ENCODE results near the gene FAM20C.

Gene FAM20C

GRCh38 chr7:197413-198335, 5.3 kb downstream of the FAM20C start:
- intact Hi-C loops (cut with DNase I; ENCODE audit: low total_unique reads) = no loop called here
- peaks cover 39 to 73% (median 72%) of the 10 kb centered on the region in 3 donors for H3K36me3 ChIP-seq
- H3K27me3 ChIP-seq = no peaks in the 10 kb centered on the region

GRCh38 chr7:199483-200249, 7.3 kb downstream of the FAM20C start:
- Histone ChIP-seq H3K27ac (no peak overlapping the region), H3K36me3 (peaks cover 49 to 93% (median 87%) of the 10 kb centered on the region in 3 donors), H3K9me3 (no peaks in the 10 kb centered on the region), H3K4me1 (peaks cover 0 to 35% (median 28%) of the 10 kb centered on the region in 4 donors), H3K4me3 (no peak overlapping the region), H3K27me3 (no peaks in the 10 kb centered on the region)
- DNase-seq = no peak
- intact Hi-C loops (cut with DNase I; ENCODE audit: low total_unique reads) = no loop called here
- TF ChIP-seq CTCF (IDR thresholded peaks at IDR 0.05) = no peak

More at GRCh38 chr7:197413-198335, 5.3 kb downstream of the FAM20C start:
- Histone ChIP-seq H3K27ac (no peak overlapping the region), H3K9me3 (no peaks in the 10 kb centered on the region), H3K4me3 (no peak overlapping the region), H3K4me1 (peaks cover 0 to 49% (median 36%) of the 10 kb centered on the region in 4 donors)
- DNase-seq = no peak
- no peak for TF ChIP-seq CTCF (IDR thresholded peaks at IDR 0.05)

GRCh38 chr7:200290-200689, 7.9 kb downstream of the FAM20C start:
- no peak for DNase-seq
- Histone ChIP-seq H3K9me3 (no peaks in the 10 kb centered on the region), H3K27ac (no peak overlapping the region), H3K27me3 (no peaks in the 10 kb centered on the region), H3K36me3 (peaks cover 54 to 97% (median 90%) of the 10 kb centered on the region in 3 donors), H3K4me3 (no peak overlapping the region), H3K4me1 (peaks cover 0 to 28% (median 22%) of the 10 kb centered on the region in 4 donors)
- TF ChIP-seq CTCF (IDR thresholded peaks at IDR 0.05) = no peak
- intact Hi-C loops (cut with DNase I; ENCODE audit: low total_unique reads) = no loop called here

- TF ChIP-seq CTCF (IDR thresholded peaks at IDR 0.05) = no peak
- H3K36me3 ChIP-seq = peaks cover 54 to 97% (median 90%) of the 10 kb centered on the region in 3 donors
- peaks cover 0 to 24% (median 18%) of the 10 kb centered on the region in 4 donors for H3K4me1 ChIP-seq
- no peak overlapping the region for H3K27ac ChIP-seq
- intact Hi-C loops (cut with DNase I; ENCODE audit: low total_unique reads) = no loop called here
- H3K4me3 ChIP-seq = no peak overlapping the region
- no peaks in the 10 kb centered on the region for H3K27me3 ChIP-seq
- no peak for DNase-seq
- H3K9me3 ChIP-seq = no peaks in the 10 kb centered on the region
Measured at GRCh38 chr7:200704-201103, 8.3 kb downstream of the FAM20C start.

GRCh38 chr7:204326-204725, 12.0 kb downstream of the FAM20C start:
- H3K27me3 ChIP-seq = no peaks in the 10 kb centered on the region
- H3K4me3 ChIP-seq = no peak overlapping the region
- intact Hi-C loops (cut with DNase I; ENCODE audit: low total_unique reads) = no loop called here
- no peak for TF ChIP-seq CTCF (IDR thresholded peaks at IDR 0.05)
- peaks cover 28 to 86% (median 72%) of the 10 kb centered on the region in 3 donors for H3K36me3 ChIP-seq
- no peak for DNase-seq
- no peaks in the 10 kb centered on the region for H3K9me3 ChIP-seq
- no peak overlapping the region for H3K27ac ChIP-seq
- H3K4me1 ChIP-seq = no peaks in the 10 kb centered on the region

Measured in tibial artery (tissue), 4 donors.